Mammary epithelial cell (primary cell): ENCODE measurements around the gene EP400.

ENCODE experiments used
- CTCF ChIP-seq, 2 donors: IDR thresholded peaks in 1 of 2; conservative IDR thresholded peaks in 1 of 2; 2 replicates each; pipeline ENCODE4 v1.5.1; 2011 to 2012; ENCODE audit warnings: inconsistent platforms in 2 of 2, low read length in 2 of 2, mild to moderate bottlenecking in 2 of 2, control low read depth in 1 of 2, low read depth in 1 of 2; ENCODE audit not compliant: insufficient read depth in 1 of 2; ENCODE audit errors: extremely low read depth in 1 of 2
- EZH2 ChIP-seq: IDR thresholded peaks from 2 replicates; pipeline ENCODE4 v1.6.1; 2012; ENCODE audit warnings: low read length, inconsistent platforms, borderline replicate concordance

GRCh38 chr12:131962069-131962468, 12.3 kb downstream of the EP400 start:
- TF ChIP-seq CTCF (conservative IDR thresholded peaks at IDR 0.05 in 1 of 2, IDR thresholded peaks at IDR 0.05 in 1 of 2; ENCODE audit: extremely low read depth in 1 of 2, insufficient read depth in 1 of 2, low read depth in 1 of 2, low read length in 2 of 2) (no peak), EZH2 (no peak)
